HFFc6 (cell line): ENCODE results near the gene STRADB. TPM values are rescaled to one million over a fixed set of nuclear protein-coding genes. Genes with fewer than 3 reads are reported as not detected.
A peak's percentile ranks its signal among the peaks of the same experiment; 100 is the strongest.

Experiments
- DNase-seq: peaks from one replicate; pipeline ENCODE4 v3.0.0-alpha.2; 2018
- H3K27ac Mint-ChIP-seq: 2 replicates; pipeline ENCODE4 v1.8.0; 2020; ENCODE audit warnings: mild to moderate bottlenecking, mixed read lengths
- H3K27me3 Mint-ChIP-seq: 2 replicates; pipeline ENCODE4 v1.8.0; 2021; ENCODE audit warnings: mild to moderate bottlenecking, moderate library complexity, mixed read lengths; ENCODE audit not compliant: insufficient read depth
- H3K36me3 Mint-ChIP-seq: 2 replicates; pipeline ENCODE4 v1.8.0; 2021; ENCODE audit warnings: low read depth, mixed read lengths
- H3K4me1 Mint-ChIP-seq: 2 replicates; pipeline ENCODE4 v1.8.0; 2020; ENCODE audit warnings: low read depth, mixed read lengths
- H3K4me3 Mint-ChIP-seq: 2 replicates; pipeline ENCODE4 v1.8.0; 2020; ENCODE audit warnings: mild to moderate bottlenecking, moderate library complexity, mixed read lengths
- H3K9me3 Mint-ChIP-seq: 2 replicates; pipeline ENCODE4 v1.8.0; 2020; ENCODE audit warnings: mild to moderate bottlenecking, mixed read lengths
- CTCF ChIP-seq: fragments of 200-600 bp; sonication (generic); IDR thresholded peaks from 2 replicates; pipeline ENCODE4 v1.5.0; 2021; ENCODE audit warnings: antibody characterized with exemption, mild to moderate bottlenecking
- total RNA-seq, 6 experiments: library from RNA; stranded (reverse); fragmentation: NEBNext Ultra II Directional; extraction: Animal tissue kit (Norgen Biotek cat#: 25700); gene quantifications; 2 replicates in 1 of 6; 3 replicates in 5 of 6; pipeline ENCODE4 v1.2.3, GENCODE V29; 2021

STRADB gene
- total RNA-seq, 6 experiments from 2014 or later, result 37.7 to 51.0 (median 43.5) TPM

GRCh38 chr2:201413143-201413542 is 38.4 kb upstream of the STRADB start:
- no peak for DNase-seq
- Mint-ChIP-seq H3K27me3 (no peaks in the 10 kb centered on the region), H3K9me3 (no peaks in the 10 kb centered on the region), H3K27ac (no peak overlapping the region), H3K4me1 (peaks cover 24% of the 10 kb centered on the region), H3K4me3 (no peak overlapping the region), H3K36me3 (peaks cover 21% of the 10 kb centered on the region)
- no peak for TF ChIP-seq CTCF

GRCh38 chr2:201413552-201413951 is 38.0 kb upstream of the STRADB start:
- H3K27me3 Mint-ChIP-seq, result no peaks in the 10 kb centered on the region
- TF ChIP-seq CTCF, result no peak
- peaks cover 28% of the 10 kb centered on the region for H3K4me1 Mint-ChIP-seq
- H3K4me3 Mint-ChIP-seq, result no peak overlapping the region
- no peak overlapping the region for H3K27ac Mint-ChIP-seq
- H3K9me3 Mint-ChIP-seq, result no peaks in the 10 kb centered on the region
- no peak for DNase-seq
- peaks cover 21% of the 10 kb centered on the region for H3K36me3 Mint-ChIP-seq

GRCh38 chr2:201414099-201415023 is 37.2 kb upstream of the STRADB start:
- no peak for TF ChIP-seq CTCF
- no peak overlapping the region for H3K4me3 Mint-ChIP-seq
- no peaks in the 10 kb centered on the region for H3K27me3 Mint-ChIP-seq
- H3K9me3 Mint-ChIP-seq, result no peaks in the 10 kb centered on the region
- peaks cover 29% of the 10 kb centered on the region for H3K36me3 Mint-ChIP-seq
- peak; percentile 37 for DNase-seq
- H3K4me1 Mint-ChIP-seq, result peaks cover 36% of the 10 kb centered on the region
- no peak overlapping the region for H3K27ac Mint-ChIP-seq

GRCh38 chr2:201415149-201415548 is 36.4 kb upstream of the STRADB start:
- Mint-ChIP-seq H3K27ac (no peak overlapping the region), H3K9me3 (no peaks in the 10 kb centered on the region), H3K4me1 (peaks cover 44% of the 10 kb centered on the region), H3K27me3 (no peaks in the 10 kb centered on the region), H3K36me3 (peaks cover 32% of the 10 kb centered on the region), H3K4me3 (no peak overlapping the region)
- TF ChIP-seq CTCF, result no peak
- no peak for DNase-seq

- Mint-ChIP-seq H3K4me1 (peaks cover 45% of the 10 kb centered on the region), H3K9me3 (no peaks in the 10 kb centered on the region), H3K4me3 (peak overlapping the region; percentile 54), H3K36me3 (peaks cover 13% of the 10 kb centered on the region), H3K27me3 (no peaks in the 10 kb centered on the region), H3K27ac (peak overlapping the region; percentile 86)
- DNase-seq, result peak; percentile 69
- TF ChIP-seq CTCF, result peak; percentile 46
Measured at GRCh38 chr2:201419057-201419635, 32.4 kb upstream of the STRADB start.
